GM12891 (cell line): Measurements from ENCODE around the gene ZNF397. TPM values are rescaled to one million over a fixed set of nuclear protein-coding genes. Genes with fewer than 3 reads are reported as not detected.
A peak's percentile ranks its signal among the peaks of the same experiment; 100 is the strongest.
"Not testable (repeated sequence)": the region's sequence is repeated elsewhere in the genome, so short reads cannot be mapped to it uniquely, and the experiment has no call there.

Experiments
- DNase-seq: peaks from one replicate; pipeline ENCODE4 v3.0.0; 2011; ENCODE audit warnings: low spot score; ENCODE audit not compliant: insufficient read length
- FAIRE-seq: peaks from 2 replicates; lab custom pipeline; 2011; peaks lifted over from hg19 to GRCh38; lab: Jason Lieb, UNC
- PAX5 ChIP-seq: IDR thresholded peaks from 2 replicates; pipeline ENCODE4 v1.6.1; 2011; ENCODE audit warnings: low read length, moderate library complexity, mild to moderate bottlenecking; ENCODE audit not compliant: insufficient read depth, severe bottlenecking
- POLR2A ChIP-seq: IDR thresholded peaks from 2 replicates; pipeline ENCODE4 v1.6.1; 2011; ENCODE audit warnings: low read depth, low read length, control low read depth
- POLR2AphosphoS5 ChIP-seq: IDR thresholded peaks from 2 replicates; pipeline ENCODE4 v1.6.1; 2011; ENCODE audit warnings: low read depth, low read length, control low read depth
- POU2F2 ChIP-seq: IDR thresholded peaks from 2 replicates; pipeline ENCODE4 v1.6.1; 2011; ENCODE audit warnings: low read depth, mild to moderate bottlenecking, control low read depth, low read length, moderate library complexity
- SPI1 ChIP-seq: IDR thresholded peaks from 2 replicates; pipeline ENCODE4 v1.6.1; 2011; ENCODE audit warnings: low read depth, low read length, control low read depth
- TAF1 ChIP-seq: IDR thresholded peaks from 2 replicates; pipeline ENCODE4 v1.6.1; 2011; ENCODE audit warnings: low read depth, low read length, control low read depth
- polyA plus RNA-seq: library from polyadenylated mRNA; unstranded; fragments of >200 nt; gene quantifications from one replicate; pipeline ENCODE4 v1.2.1, GENCODE V29; 2012; ENCODE audit warnings: low read depth, missing spikeins, inconsistent platforms; ENCODE audit not compliant: missing spikeins

Gene ZNF397
- 6.3 TPM for polyA plus RNA-seq

- peak; percentile 97 for FAIRE-seq
- peak; percentile 80 for DNase-seq
- TF ChIP-seq PAX5: peak; percentile 84
- TF ChIP-seq POU2F2: peak; percentile 73
- peak; percentile 89 for TF ChIP-seq POLR2AphosphoS5
- TF ChIP-seq TAF1: peak; percentile 97
- peak; percentile 90 for TF ChIP-seq POLR2A
- TF ChIP-seq SPI1: peak; percentile 56
Observed at GRCh38 chr18:35240664-35241447, at the start of gene ZNF397. Gene ZNF397, plus strand, starts transcription at chr18:35241034. Its CDS starts 1,437 bp downstream, at chr18:35242471.

DNA sequence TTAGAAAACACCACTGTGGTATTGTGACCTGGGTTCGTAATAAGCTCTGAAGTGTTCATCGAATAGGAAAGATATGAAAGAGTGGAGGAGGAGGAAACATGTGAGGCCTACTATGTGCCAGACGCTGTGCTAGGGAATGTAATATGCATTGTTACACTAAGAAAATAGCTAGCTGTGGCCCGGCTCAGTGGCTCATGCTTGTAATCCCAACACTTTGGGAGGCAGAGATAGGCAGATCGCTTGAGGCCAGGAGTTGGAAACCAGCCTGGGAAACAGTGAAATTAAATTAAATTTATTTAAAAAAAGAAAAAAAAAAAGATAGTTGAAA, 49.2 kb upstream of the ZNF397 start:
- FAIRE-seq: no peak
- no peak for DNase-seq
- TF ChIP-seq PAX5 (no peak), POLR2A (no peak), POLR2AphosphoS5 (no peak), POU2F2 (no peak), SPI1 (no peak), TAF1 (no peak)

GRCh38 chr18:35192415-35192814, 48.4 kb upstream of the ZNF397 start:
- no peak for FAIRE-seq
- TF ChIP-seq TAF1: no peak
- no peak for TF ChIP-seq PAX5
- TF ChIP-seq POLR2AphosphoS5: no peak
- no peak for DNase-seq

DNA sequence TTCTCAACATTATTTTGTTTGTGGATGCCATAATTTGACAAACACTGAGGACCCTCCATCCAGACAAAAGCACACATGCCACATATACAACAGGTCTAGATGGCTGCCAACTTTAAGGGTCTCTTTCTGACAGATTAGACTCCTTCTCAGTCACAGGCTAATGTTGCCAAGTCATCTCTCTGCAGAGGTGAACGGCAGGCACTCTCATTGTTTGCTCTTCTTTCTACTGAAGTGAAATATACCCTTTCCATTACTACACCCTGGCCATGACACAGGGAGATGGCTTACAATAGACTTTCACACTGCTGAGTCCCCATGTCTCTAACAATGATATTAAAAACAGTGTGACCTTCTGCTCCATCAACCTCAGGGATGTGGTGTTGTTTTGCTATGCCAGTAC, 47.5 kb upstream of the ZNF397 start:
- no peak for DNase-seq
- FAIRE-seq: no peak
- no peak for TF ChIP-seq POU2F2
- TF ChIP-seq POLR2AphosphoS5: no peak
- TF ChIP-seq TAF1: no peak
- no peak for TF ChIP-seq SPI1
- no peak for TF ChIP-seq POLR2A
- no peak for TF ChIP-seq PAX5

GRCh38 chr18:35197296-35197695, 43.5 kb upstream of the ZNF397 start:
- FAIRE-seq (no peak), DNase-seq (no peak)
- TF ChIP-seq TAF1 (no peak), POLR2AphosphoS5 (no peak), POLR2A (no peak), PAX5 (no peak), POU2F2 (no peak), SPI1 (no peak)

- no peak for TF ChIP-seq POLR2A
- no peak for TF ChIP-seq TAF1
- FAIRE-seq (no peak), DNase-seq (no peak)
Observed at GRCh38 chr18:35201256-35201931, 39.4 kb upstream of the ZNF397 start.

DNA sequence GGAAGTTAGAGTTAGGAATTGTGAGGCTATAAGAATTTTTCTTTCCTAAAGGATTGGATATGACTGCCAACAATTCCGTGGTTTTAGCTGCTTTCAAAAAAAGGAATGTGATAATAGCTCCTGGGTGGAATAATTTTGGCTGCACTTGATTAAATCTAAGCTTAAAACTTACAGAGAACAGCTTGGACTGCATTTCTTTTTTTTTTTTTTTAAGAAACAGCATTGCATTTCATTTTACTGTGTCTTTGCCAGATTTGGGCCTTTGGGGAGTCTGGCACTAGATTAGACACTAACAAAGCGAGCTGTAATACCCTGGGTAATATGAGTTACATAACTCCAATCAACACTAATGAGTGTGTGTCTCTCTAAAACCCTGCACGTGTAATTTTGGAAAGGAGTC, 37.8 kb upstream of the ZNF397 start:
- no peak for DNase-seq
- no peak for FAIRE-seq
- no peak for TF ChIP-seq TAF1
- no peak for TF ChIP-seq POLR2AphosphoS5
- TF ChIP-seq POLR2A: no peak
- TF ChIP-seq PAX5: no peak
- TF ChIP-seq SPI1: no peak

DNA sequence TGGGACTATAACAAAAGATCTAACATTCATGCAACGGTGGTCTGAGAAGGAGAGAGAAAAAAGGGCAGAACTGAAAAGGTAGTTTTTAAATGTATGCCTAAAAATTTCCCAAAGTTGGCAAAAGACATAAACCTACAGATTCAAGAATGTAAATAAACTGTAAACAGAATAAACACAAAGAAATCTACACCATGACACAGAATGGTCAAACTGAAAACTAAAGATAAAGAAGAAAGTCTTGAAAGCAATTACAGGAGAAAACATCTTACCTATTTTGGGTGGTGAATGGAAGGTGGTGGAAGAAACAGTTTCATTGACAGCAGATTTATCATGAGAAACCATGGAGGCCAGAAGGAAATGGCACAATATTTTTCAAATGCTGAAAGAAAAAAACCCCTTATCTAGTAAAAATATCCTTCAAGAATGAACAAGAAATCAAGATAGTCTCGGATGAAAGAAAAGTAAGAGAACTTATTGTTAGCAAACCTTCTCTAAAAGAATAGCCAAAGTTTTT, 35.6 kb upstream of the ZNF397 start:
- FAIRE-seq: no peak
- no peak for DNase-seq

DNA sequence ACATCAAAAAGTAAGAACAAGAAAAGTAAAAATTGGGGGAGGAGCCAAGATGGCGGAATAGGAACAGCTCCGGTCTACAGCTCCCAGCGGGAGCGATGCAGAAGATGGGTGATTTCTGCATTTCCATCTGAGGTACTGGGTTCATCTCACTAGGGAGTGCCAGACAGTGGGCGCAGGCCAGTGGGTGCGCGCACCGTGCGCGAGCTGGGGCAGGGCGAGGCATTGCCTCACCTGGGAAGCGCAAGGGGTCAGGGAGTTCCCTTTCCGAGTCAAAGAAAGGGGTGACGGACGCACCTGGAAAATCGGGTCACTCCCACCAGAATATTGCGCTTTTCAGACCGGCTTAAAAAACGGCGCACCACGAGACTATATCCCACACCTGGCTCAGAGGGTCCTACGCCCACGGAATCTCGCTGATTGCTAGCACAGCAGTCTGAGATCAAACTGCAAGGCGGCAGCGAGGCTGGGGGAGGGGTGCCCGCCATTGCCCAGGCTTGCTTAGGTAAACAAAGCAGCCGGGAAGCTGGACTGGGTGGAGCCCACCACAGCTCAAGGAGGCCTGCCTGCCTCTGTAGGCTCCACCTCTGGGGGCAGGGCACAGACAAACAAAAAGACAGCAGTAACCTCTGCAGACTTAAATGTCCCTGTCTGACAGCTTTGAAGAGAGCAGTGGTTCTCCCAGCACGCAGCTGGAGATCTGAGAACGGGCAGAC, 34.9 kb upstream of the ZNF397 start:
- not testable (repeated sequence) for DNase-seq, FAIRE-seq

More for the DNA sequence above, 35.6 kb upstream of the ZNF397 start:
- TF ChIP-seq POLR2AphosphoS5 (no peak), POLR2A (no peak), PAX5 (no peak), SPI1 (no peak), TAF1 (no peak), POU2F2 (no peak)

DNA sequence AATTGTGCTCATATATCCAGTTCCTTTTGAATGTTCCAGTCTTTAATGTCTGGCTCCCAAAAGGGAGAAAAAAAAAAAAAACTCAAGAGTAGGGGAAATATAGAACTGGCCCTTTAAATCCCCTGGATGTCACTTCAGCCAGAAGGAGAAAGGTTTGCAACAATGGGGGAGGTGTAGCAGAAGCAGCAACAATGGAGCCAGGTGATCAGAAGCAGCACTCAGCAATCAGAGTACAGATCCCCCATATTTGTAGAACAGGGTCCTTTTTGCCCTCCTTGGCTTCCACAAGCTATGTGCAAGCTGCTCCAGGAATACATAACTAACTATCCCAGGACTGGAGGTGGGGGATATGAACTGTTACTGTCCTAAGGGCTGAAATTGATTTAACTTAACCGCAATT, 25.8 kb upstream of the ZNF397 start:
- FAIRE-seq: no peak
- TF ChIP-seq POLR2AphosphoS5: no peak
- no peak for TF ChIP-seq POU2F2
- no peak for TF ChIP-seq PAX5
- TF ChIP-seq SPI1: no peak
- TF ChIP-seq POLR2A: no peak
- no peak for TF ChIP-seq TAF1
- no peak for DNase-seq

- not testable (repeated sequence) for FAIRE-seq, DNase-seq
Observed at GRCh38 chr18:35216611-35217010, 24.2 kb upstream of the ZNF397 start.

DNA sequence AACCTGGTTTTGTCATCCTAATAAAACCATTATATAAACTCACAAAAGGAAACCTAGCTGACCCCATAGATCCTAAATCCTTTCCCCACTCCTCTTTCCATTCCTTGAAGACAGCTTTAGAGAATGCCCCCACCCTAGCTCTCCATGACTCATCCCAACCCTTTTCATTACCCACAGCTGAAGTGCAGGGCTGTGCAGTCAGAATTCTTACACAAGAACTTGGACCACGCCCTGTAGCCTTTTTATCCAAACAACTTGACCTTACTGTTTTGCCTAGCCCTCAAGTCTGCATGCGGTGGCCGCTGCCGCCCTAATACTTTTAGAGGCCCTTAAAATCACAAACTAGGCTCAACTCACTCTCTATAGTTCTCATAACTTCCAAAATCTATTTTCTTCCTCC, 21.5 kb upstream of the ZNF397 start:
- not testable (repeated sequence) for DNase-seq, FAIRE-seq
